ENCODE measurements around the gene ACVR2A. TPM values are rescaled to one million over a fixed set of nuclear protein-coding genes. Genes with fewer than 3 reads are reported as not detected.

The ACVR2A gene
- total RNA-seq: 3.3 and 4.1 TPM in 2 replicates

DNA sequence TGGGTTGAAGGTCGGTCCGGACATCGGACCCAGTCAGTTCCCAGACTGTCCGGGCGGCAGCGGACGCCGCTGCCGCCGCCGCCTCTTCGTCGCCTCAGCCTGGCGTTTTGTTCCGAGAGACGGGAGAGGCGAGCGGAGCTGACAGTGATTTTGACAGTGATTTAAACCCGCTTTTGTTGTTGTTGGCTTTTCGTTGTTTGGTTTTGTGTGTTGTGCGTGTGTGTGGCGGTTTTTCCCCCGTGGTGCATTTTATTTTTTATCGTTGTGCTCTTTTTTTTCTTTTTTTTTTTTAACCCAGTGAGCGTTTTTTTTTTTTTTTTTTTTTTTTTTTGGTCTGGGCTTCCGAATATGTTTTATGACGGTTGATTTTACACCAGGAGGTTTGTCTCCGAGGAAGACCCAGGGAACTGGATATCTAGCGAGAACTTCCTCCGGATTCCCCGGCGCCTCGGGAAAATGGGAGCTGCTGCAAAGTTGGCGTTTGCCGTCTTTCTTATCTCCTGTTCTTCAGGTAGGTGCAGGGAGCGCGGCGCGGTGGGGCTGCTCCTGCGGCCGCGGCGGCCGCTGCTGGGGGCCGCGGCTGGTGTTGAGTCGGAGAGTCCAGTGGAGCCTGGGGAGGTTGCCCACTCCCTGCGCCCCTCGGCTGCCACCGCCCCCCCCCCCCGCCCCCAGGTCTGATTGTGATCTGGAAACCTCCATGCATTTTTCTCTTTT lies at the start of gene ACVR2A:
Gene ACVR2A (plus strand): TSS at position 333 of the 714 bp plus-strand sequence. CDS start 124 bp downstream, at position 457.

Other genes with a start within 250 kb of the ACVR2A start
- 38.0 and 49.7 TPM in 2 replicates for gene ORC4, start 175.7 kb downstream of the ACVR2A start, total RNA-seq
- gene MBD5, start 176.1 kb downstream of the ACVR2A start, total RNA-seq: 8.8 and 19.6 TPM in 2 replicates